ACC112 (cell line): Measurements from ENCODE around the gene C10orf90.

Experiments
- H2AFZ ChIP-seq: fragments of 200-600 bp; sonication (generic); one replicate; pipeline ENCODE4 v1.6.0; 2017; ENCODE audit warnings: antibody characterized with exemption, low read length; ENCODE audit not compliant: unreplicated experiment
- H3K27ac ChIP-seq: fragments of 200-600 bp; sonication (generic); 2 replicates; pipeline ENCODE4 v1.5.1; 2014; ENCODE audit warnings: low read depth, mild to moderate bottlenecking, antibody characterized with exemption, low read length, moderate library complexity
- H3K27me3 ChIP-seq: fragments of 200-600 bp; sonication (generic); 2 replicates; pipeline ENCODE4 v1.6.1; 2014; ENCODE audit warnings: mild to moderate bottlenecking, antibody characterized with exemption, low read length, moderate library complexity, mixed read lengths; ENCODE audit not compliant: insufficient read depth
- H3K36me3 ChIP-seq: fragments of 200-600 bp; sonication (generic); 2 replicates; pipeline ENCODE4 v1.6.1; 2016; ENCODE audit warnings: mild to moderate bottlenecking, antibody characterized with exemption, low read length, moderate library complexity, mixed read lengths; ENCODE audit not compliant: insufficient read depth
- H3K4me1 ChIP-seq: fragments of 200-600 bp; sonication (generic); one replicate; pipeline ENCODE4 v1.6.1; 2016; ENCODE audit warnings: low read length, mixed read lengths; ENCODE audit not compliant: insufficient read depth, unreplicated experiment, control insufficient read depth
- H3K4me3 ChIP-seq: fragments of 200-600 bp; sonication (generic); 2 replicates; pipeline ENCODE4 v1.5.1; 2014; ENCODE audit warnings: mild to moderate bottlenecking, low read depth, low read length
- H3K79me2 ChIP-seq: fragments of 200-600 bp; sonication (generic); one replicate; pipeline ENCODE4 v1.6.0; 2016; ENCODE audit warnings: low read length; ENCODE audit not compliant: control insufficient read depth, unreplicated experiment, insufficient read depth

The C10orf90 gene

GRCh38 chr10:126468467-126468866 lies 202.0 kb downstream of the C10orf90 start:
- Histone ChIP-seq H3K27me3 (no peaks in the 10 kb centered on the region), H3K36me3 (no peaks in the 10 kb centered on the region), H3K4me1 (peaks cover 3% of the 10 kb centered on the region), H2AFZ (no peak overlapping the region), H3K4me3 (no peak overlapping the region), H3K79me2 (no peaks in the 10 kb centered on the region), H3K27ac (no peak overlapping the region)

- no peak overlapping the region for H3K4me3 ChIP-seq
- peaks cover 5% of the 10 kb centered on the region for H3K4me1 ChIP-seq
- no peaks in the 10 kb centered on the region for H3K36me3 ChIP-seq
- no peaks in the 10 kb centered on the region for H3K27me3 ChIP-seq
- H3K27ac ChIP-seq = no peak overlapping the region
- H2AFZ ChIP-seq = no peak overlapping the region
- H3K79me2 ChIP-seq = no peaks in the 10 kb centered on the region
Measured at GRCh38 chr10:126465771-126466170, 204.7 kb downstream of the C10orf90 start.

DNA sequence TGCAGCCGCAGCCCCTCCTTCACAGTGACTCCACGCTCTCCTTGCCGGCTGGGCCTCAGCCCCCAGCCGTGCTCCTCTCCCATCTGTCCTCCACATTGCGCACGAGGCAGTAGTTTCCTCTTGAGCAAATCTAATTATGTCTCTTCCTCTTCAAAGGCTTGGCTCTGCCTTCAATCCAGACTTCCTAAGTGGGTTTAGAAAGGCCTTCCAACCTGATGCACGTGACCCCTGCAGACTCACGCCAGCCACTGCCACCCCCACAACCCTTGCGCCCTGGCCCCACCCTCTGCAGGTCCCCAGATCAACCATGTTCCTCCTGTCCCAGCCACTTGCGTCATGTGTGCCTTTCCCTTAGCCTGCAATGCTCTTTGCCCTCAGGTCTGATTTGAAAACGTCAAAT lies 207.2 kb downstream of the C10orf90 start:
- Histone ChIP-seq H3K36me3 (no peaks in the 10 kb centered on the region), H3K27ac (no peak overlapping the region), H3K79me2 (no peaks in the 10 kb centered on the region), H2AFZ (no peak overlapping the region), H3K4me3 (no peak overlapping the region), H3K4me1 (peaks cover 29% of the 10 kb centered on the region), H3K27me3 (no peaks in the 10 kb centered on the region)

DNA sequence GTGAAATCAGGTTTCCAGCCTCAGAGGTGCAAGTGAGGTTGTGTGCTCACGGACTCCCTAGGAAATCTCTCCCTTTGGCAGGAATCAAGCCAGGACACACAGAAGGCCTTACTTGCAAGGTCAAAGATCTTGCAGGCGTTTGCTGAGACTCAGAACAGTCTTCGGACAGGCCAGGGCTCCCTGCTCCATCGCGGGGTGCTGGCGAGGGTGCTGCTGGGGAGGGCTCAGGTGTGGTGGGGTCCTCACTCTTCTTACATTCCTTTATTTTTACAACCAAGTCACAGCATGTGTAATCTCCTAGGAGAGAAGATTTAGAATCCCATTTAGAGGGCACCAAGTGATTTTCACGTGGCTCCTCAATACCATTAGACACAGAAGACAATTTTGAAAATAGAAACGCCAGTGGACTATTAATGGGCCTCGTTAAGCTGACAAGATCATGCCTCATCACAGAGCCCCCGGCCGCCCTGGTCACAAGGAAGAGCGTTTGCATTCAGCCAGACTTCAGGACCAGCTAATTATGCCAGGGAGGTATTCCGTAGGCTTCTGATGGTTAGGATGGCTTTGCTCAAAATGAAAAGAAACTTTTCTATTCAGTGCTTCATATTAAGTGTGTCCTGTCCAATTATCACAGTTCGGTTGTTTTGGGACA lies 209.1 kb downstream of the C10orf90 start:
- Histone ChIP-seq H3K4me1 (peaks cover 36% of the 10 kb centered on the region), H3K36me3 (no peaks in the 10 kb centered on the region), H3K27me3 (no peaks in the 10 kb centered on the region), H3K4me3 (no peak overlapping the region), H3K27ac (no peak overlapping the region), H3K79me2 (no peaks in the 10 kb centered on the region), H2AFZ (no peak overlapping the region)

DNA sequence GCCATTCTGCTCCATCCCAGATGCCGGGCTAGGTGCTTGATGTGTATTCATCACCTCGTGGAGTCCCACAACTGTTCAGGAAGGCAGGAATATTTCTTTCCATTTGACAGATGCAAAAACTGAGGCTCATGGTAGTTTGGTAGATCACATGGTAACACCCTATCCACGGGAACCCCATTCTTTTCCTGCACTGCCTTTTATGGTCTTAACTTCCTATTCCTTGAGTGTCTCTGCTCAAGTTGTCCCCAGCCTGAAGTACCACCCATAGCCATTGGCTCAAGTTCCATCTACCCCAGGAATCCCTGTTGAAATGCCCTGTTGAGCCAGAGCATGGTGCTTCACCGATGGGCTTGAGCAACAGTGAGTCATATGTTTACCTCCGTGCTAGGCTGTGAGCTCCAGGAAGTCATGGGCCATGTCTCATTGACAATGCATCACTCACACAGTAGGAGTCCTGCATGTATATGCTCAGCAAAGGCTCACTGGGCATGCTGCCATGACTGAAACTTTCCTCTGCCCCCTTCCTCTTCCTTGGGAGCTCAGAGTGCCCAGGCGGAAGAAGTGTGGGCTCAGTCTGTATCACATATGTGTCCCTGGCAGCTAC lies 210.5 kb downstream of the C10orf90 start:
- H3K4me3 ChIP-seq = peak overlapping the region; percentile 2; the same call in 1 of the 2 replicates
- H3K36me3 ChIP-seq = no peaks in the 10 kb centered on the region
- H2AFZ ChIP-seq = no peak overlapping the region
- H3K27me3 ChIP-seq = no peaks in the 10 kb centered on the region
- H3K27ac ChIP-seq = peak overlapping the region; percentile 98
- H3K4me1 ChIP-seq = peaks cover 34% of the 10 kb centered on the region
- no peaks in the 10 kb centered on the region for H3K79me2 ChIP-seq

DNA sequence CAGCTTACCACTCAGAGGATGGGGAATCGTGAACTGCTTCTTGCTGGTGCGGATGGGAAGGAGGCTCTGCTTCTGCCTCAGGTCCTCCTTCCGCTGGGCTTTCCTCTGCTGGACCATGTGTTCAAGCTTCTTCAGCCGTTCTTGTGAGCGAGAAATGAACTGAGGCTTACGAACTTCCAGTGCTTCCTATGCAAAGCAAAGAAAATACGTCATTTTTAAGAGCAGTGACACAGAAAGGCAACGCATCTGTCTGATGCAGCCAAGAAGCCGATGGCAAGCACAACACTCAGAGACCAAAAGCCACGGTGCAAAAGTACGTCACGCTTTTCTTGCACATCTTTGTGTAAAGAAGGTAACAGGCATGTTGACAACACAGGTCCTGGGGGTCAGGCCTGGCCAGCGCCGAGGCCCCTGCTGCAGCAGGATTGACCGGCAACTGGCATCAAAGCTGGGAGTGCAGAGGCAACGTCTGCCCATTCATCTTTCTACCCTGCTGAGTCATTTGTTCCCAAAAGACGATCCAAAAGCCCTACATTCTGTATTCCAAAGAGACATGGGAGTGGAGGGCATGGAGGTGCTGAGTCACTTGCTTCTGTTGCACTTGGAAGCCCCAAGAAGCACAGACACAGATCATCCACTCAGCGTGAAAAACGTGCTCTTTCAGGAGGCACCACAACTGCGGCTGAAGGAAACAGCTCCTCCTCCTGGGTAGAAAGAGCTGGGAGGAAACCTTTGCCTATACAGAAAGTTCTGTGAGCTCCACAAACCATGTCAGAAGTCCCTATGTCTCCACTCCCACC lies 211.3 kb downstream of the C10orf90 start:
- Histone ChIP-seq H3K27me3 (no peaks in the 10 kb centered on the region), H2AFZ (no peak overlapping the region), H3K27ac (peak overlapping the region; percentile 98), H3K4me3 (peak overlapping the region; percentile 2), H3K4me1 (peaks cover 34% of the 10 kb centered on the region), H3K36me3 (no peaks in the 10 kb centered on the region), H3K79me2 (no peaks in the 10 kb centered on the region)

GRCh38 chr10:126458466-126458865 lies 212.0 kb downstream of the C10orf90 start:
- peak overlapping the region; percentile 98 for H3K27ac ChIP-seq
- H3K36me3 ChIP-seq = no peaks in the 10 kb centered on the region
- peak overlapping the region; percentile 2; the same call in 1 of the 2 replicates for H3K4me3 ChIP-seq
- H3K79me2 ChIP-seq = no peaks in the 10 kb centered on the region
- H3K27me3 ChIP-seq = no peaks in the 10 kb centered on the region
- H3K4me1 ChIP-seq = peaks cover 34% of the 10 kb centered on the region
- no peak overlapping the region for H2AFZ ChIP-seq

- H3K27me3 ChIP-seq = no peaks in the 10 kb centered on the region
- no peak overlapping the region for H3K4me3 ChIP-seq
- peaks cover 34% of the 10 kb centered on the region for H3K4me1 ChIP-seq
- H2AFZ ChIP-seq = no peak overlapping the region
- H3K36me3 ChIP-seq = no peaks in the 10 kb centered on the region
- H3K79me2 ChIP-seq = no peaks in the 10 kb centered on the region
- H3K27ac ChIP-seq = no peak overlapping the region
Measured at GRCh38 chr10:126456632-126457031, 213.9 kb downstream of the C10orf90 start.

DNA sequence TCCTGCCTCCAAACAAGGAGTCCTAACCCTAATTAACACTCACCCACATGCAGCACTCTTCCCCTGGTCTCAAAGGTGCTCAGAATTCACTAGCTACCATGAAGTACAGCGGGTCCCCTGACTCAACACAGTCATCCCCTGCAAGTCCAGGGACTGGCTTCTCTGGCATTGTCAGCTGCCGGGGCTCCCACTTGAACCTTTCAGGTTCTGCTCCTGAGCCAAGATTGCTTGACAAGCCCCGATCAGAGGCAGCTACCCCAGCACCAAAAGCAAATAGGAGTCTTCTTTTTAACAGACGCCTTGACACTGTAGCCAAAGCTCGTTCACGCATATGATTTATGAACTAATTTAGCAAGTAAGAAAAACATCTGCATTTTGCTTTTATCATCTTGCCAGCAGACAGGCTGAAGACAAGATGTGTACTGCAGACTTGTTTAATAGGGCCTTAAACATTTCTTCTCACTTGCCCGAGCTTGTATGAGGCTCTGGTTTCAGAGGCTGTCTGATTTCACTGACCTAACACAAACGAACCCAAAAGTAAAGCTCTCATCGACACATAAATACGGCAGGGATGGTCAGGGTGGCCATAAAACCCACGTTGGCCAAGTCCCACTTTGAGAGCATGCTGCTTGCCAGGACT lies 214.6 kb downstream of the C10orf90 start:
- Histone ChIP-seq H3K27me3 (no peaks in the 10 kb centered on the region), H3K79me2 (no peaks in the 10 kb centered on the region), H3K27ac (no peak overlapping the region), H3K4me3 (no peak overlapping the region), H3K36me3 (no peaks in the 10 kb centered on the region), H3K4me1 (peaks cover 33% of the 10 kb centered on the region), H2AFZ (no peak overlapping the region)

DNA sequence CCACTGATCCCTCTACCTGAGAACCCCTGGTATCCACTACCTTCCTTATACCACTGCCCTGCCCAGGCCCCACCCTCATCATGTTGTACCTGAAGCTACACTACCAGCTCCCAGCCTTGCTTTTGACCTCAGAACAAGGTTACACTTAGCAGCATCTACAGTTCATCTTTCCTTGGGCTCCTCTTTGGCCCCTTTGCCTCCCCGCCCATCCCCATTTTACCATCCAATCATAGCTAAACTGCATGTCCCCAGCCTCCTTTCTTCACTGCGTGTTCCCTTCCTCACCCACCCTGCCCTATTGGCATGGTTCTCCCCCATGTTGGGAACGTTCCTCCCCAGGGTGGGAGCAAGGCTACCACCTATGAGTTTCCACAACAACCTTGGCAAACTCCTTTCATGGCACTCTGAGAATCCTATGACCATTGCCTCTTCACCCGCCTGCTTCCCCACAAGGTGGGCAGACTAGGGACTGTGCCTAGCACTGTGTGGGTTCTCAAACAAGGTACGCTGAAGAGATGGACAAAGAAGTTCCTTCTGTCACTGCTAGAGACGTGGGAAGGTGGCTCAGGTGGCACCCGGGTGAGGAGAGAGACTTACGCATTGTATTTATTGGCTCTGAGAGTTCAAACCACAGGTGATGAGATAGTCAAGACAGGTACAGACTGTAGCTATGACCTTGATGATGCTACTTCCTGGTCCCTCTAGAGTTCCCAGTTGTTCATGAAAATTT lies 215.3 kb downstream of the C10orf90 start:
- Histone ChIP-seq H2AFZ (no peak overlapping the region), H3K27me3 (no peaks in the 10 kb centered on the region), H3K4me3 (no peak overlapping the region), H3K4me1 (peaks cover 26% of the 10 kb centered on the region), H3K27ac (no peak overlapping the region), H3K36me3 (no peaks in the 10 kb centered on the region), H3K79me2 (no peaks in the 10 kb centered on the region)
